Activated T-helper 1 cell treated with anti-CD3 and anti-CD28 coated beads, Interleukin-2, amount 50 U/mL, for 16 hours (primary cell): ENCODE measurements around the gene IL21.

Experiments
- DNase-seq, 2 donors: peaks; one replicate each; pipeline ENCODE4 v3.0.0-alpha.2; 2020; ENCODE audit warnings: low read depth in 1 of 2, low spot score in 1 of 2

Gene IL21

DNA sequence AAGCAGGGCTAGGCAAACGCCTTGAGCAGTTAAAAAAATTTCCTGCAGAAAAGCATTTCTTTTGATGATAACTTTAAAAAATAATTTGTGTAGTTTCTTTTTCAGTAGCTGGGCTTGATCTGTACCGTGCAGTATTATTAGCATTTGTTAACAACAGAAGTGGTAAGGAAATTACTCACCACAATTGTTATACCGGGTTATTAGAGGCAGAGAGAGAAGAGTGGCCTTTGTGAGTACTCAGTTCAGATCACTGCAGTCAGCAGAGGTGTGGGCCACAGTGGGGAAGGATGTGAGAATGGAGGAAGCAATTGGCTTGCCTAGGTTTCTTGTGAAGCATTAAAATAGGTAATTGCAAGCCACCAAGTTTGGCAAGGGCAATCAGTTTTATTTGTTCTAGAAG is 14.3 kb upstream of the IL21 start:
- no peak for DNase-seq

GRCh38 chr4:122633211-122633610 is 12.3 kb upstream of the IL21 start:
- no peak for DNase-seq

GRCh38 chr4:122632396-122633143 is 11.7 kb upstream of the IL21 start:
- no peak for DNase-seq

- no peak for DNase-seq
Measured at GRCh38 chr4:122625156-122625555, 4.3 kb upstream of the IL21 start.

- no peak for DNase-seq
Measured at GRCh38 chr4:122624205-122624604, 3.3 kb upstream of the IL21 start.

GRCh38 chr4:122623637-122624166 is 2.8 kb upstream of the IL21 start:
- no peak for DNase-seq

DNA sequence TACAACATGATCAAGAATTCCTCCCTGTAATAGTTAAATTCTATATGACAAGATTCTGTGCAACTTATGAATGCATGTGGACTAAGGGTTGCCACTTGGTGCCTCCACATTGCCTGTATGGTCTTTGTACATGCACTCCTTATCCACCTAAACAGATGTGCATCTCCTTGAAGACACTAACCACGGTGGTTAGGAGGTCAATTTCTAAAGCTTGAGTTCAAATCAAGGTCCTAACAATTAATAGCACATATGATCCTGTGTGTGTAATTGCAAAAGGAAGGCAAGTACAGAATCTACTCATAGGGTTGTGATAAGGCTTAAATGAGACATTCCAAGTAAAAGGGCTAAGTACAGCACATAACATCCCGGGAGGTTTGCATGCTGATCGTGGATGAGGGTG is 1.5 kb upstream of the IL21 start:
- no peak for DNase-seq

- no peak for DNase-seq
Measured at GRCh38 chr4:122619611-122620010, 1.3 kb downstream of the IL21 start.

DNA sequence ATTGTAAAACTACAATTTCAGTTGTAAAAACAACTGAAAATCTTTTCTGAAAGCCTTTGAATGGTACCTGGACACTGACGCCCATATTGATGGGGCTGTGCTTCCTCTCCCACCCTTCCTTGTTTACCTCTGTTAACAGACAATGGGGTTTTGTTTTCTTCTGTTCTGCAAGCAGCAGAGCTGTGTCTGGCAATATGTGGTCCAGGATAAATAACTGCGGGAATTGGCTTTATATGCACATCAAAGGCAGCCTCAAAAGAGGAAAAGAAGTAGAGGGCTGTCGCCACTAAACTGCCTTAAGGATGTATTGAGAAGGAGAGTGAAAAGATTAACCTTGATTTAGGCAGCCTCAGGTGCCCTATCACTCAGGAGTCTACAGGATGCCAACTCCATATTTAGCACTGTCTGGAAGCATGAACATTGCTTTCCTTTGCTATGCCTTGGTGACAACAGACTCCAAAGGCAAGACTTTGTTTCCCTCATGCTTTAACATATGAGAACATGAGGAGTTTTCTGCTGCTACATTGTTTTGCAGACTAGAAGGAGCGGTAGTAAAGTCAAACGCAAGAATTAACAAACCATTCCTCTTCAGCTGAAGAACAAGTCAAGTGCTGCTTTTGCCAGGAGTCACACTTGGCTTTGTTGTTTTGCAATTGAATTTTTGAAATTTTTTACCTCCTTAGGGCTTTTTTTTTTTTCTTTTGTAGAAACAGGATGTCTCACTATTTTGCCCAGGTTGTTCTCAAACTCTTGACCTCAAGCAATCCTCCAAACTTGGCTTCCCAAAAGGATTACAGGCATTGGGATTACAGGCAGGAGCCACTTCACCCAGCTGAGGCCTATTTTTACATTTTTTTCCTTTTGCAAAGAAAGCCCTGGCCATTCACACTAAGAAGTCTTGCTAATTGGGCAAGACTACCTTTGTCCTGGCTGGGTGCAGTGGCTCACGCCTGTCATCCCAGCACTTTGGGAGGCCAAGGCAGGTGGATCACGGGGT is 3.0 kb downstream of the IL21 start:
- DNase-seq: no peak

- no peak for DNase-seq
Measured at GRCh38 chr4:122616915-122617596, 3.8 kb downstream of the IL21 start.

- DNase-seq: no peak
Measured at GRCh38 chr4:122614621-122615020, 6.2 kb downstream of the IL21 start.

GRCh38 chr4:122612540-122612939 is 8.3 kb downstream of the IL21 start:
- no peak for DNase-seq

GRCh38 chr4:122606364-122607043 is 14.4 kb downstream of the IL21 start:
- DNase-seq: no peak

DNA sequence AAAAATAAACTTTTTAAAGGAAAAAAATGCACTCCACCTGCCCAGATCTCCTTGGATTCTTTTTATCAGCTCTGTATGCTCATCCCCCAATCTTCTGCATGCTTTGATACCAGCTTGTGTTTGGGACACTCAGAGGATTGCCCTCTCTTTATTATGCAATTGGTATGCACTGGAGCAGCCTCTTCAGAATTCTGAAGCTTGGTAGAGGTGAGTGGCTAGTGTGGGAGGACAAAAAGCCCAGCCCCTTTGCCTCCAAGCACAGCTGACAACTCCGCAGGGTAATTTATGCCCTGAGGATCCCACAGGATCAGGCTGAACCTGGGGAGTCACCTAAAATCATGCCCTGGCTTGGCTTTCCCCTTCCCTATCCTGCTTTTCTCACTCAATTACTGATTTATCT is 16.7 kb downstream of the IL21 start:
- DNase-seq: no peak

GRCh38 chr4:122603156-122603574 is 17.7 kb downstream of the IL21 start:
- DNase-seq: no peak

GRCh38 chr4:122602277-122603142 is 18.4 kb downstream of the IL21 start:
- no peak for DNase-seq

DNA sequence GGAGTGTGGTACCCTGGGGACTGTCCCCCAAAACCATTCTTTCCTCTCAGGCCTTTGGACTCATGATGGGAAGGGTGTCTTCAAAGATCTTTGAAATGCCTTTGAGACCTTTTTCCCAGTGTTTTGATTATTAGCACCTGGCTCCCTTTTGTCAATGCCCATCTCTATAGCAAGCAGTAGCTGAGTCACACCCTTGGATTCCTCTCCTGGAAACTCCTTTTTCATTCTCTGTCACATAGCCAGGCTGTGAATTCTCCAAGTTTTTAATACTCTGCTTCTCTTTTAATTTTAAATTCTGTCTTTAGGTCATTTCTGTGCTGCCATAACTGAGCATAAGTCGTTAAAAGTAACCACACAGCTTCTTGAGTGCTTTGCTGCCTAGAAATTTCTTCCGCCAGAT is 29.7 kb downstream of the IL21 start:
- DNase-seq: no peak

DNA sequence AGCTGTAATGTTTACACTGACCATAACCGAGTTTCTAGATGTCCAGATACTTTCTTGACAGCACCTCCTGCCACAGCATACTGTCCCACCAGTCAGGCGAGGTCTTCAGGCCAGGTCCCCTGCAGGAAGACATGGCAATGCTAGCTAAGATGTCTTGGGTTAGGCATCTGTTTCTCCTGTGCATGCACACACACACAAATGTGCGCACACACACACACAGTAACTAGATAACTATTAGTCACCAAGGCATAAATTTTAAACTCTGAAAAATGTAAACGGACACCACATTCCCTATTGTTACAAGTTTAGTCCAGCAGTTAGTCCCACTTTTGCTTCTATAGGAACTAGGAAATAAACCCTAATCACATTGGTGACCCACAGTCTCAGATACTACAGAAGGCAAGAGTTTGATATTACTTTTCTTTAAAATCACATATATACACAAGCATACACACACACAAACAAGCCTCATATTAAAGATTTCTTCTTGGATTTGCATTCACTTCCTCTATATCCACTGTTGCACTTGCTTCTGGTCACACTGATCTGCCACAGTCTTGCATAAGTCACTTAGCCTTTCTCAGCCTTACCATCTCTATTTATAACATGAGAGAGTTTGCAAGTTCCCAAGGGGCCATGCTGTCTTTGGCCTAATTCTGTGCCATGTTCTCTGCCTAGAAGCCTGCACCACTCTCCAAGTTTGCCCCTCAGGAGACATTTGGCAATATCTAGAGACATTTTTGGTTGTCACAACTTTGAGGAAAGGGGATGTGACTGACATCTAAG is 32.2 kb downstream of the IL21 start:
- DNase-seq: no peak

- no peak for DNase-seq
Measured at GRCh38 chr4:122584519-122584918, 36.3 kb downstream of the IL21 start.
